Measurements from ENCODE around the gene GCLC.
"Not testable (repeated sequence)": the region's sequence is repeated elsewhere in the genome, so short reads cannot be mapped to it uniquely, and the experiment has no call there.

Gene GCLC

GRCh38 chr6:53544470-53545308, at the start of gene GCLC:
TSS of gene GCLC (minus strand) at chr6:53545101. CDS start at chr6:53544645, 456 bp downstream.
- peak; percentile 95 for DNase-seq

- DNase-seq, result no peak
Measured at GRCh38 chr6:53594596-53594995, 49.7 kb upstream of the GCLC start.

GRCh38 chr6:53593001-53593488, 48.1 kb upstream of the GCLC start:
- peak; percentile 85 for DNase-seq

GRCh38 chr6:53591873-53592272, 47.0 kb upstream of the GCLC start:
- no peak for DNase-seq

GRCh38 chr6:53588816-53589509, 44.1 kb upstream of the GCLC start:
- DNase-seq, result no peak

- no peak for DNase-seq
Measured at GRCh38 chr6:53587291-53587690, 42.4 kb upstream of the GCLC start.

GRCh38 chr6:53585208-53585900, 40.5 kb upstream of the GCLC start:
- DNase-seq, result no peak

- DNase-seq, result no peak
Measured at GRCh38 chr6:53584726-53585125, 39.8 kb upstream of the GCLC start.

- DNase-seq, result no peak
Measured at GRCh38 chr6:53583451-53583850, 38.5 kb upstream of the GCLC start.

GRCh38 chr6:53582963-53583362, 38.1 kb upstream of the GCLC start:
- DNase-seq, result peak; percentile 31

- DNase-seq, result peak; percentile 22
Measured at GRCh38 chr6:53581856-53582255, 37.0 kb upstream of the GCLC start.

GRCh38 chr6:53581173-53581773, 36.4 kb upstream of the GCLC start:
- DNase-seq, result peak; percentile 67

- DNase-seq, result no peak
Measured at GRCh38 chr6:53579338-53579737, 34.4 kb upstream of the GCLC start.

GRCh38 chr6:53578371-53578770, 33.5 kb upstream of the GCLC start:
- DNase-seq, result no peak

GRCh38 chr6:53573299-53573698, 28.4 kb upstream of the GCLC start:
- DNase-seq, result no peak

- DNase-seq, result not testable (repeated sequence)
Measured at GRCh38 chr6:53572379-53572778, 27.5 kb upstream of the GCLC start.

GRCh38 chr6:53568776-53569616, 24.1 kb upstream of the GCLC start:
- no peak for DNase-seq

GRCh38 chr6:53567701-53568100, 22.8 kb upstream of the GCLC start:
- DNase-seq, result no peak

- DNase-seq, result no peak
Measured at GRCh38 chr6:53566755-53567154, 21.9 kb upstream of the GCLC start.

GRCh38 chr6:53565886-53566285, 21.0 kb upstream of the GCLC start:
- DNase-seq, result no peak

GRCh38 chr6:53564401-53565065, 19.6 kb upstream of the GCLC start:
- DNase-seq, result no peak

All from fibroblast of upper back skin (primary cell).